SK-N-SH (cell line): Measurements from ENCODE around the gene UPB1. TPM values are rescaled to one million over a fixed set of nuclear protein-coding genes. Genes with fewer than 3 reads are reported as not detected.

Experiments used
- CTCF ChIA-PET: fragments of 300-600, 350-600 bp; formaldehyde crosslinking; extraction: SDS; loops from one replicate; lab custom pipeline; 2021; lab: Yijun Ruan, JAX
- POLR2A ChIA-PET: fragments of 350-600 bp; sonication (Branson Sonifier 250); formaldehyde crosslinking; extraction: SDS; loops from one replicate; lab custom pipeline; 2020; ENCODE audit warnings: antibody characterized with exemption, inconsistent platforms; lab: Yijun Ruan, JAX
- DNase-seq: peaks from one replicate; pipeline ENCODE4 v3.0.0; 2012
- H2AFZ ChIP-seq: fragments of 200-600 bp; sonication (generic); 2 replicates; pipeline ENCODE4 v1.8.1; 2016; ENCODE audit warnings: antibody characterized with exemption, mild to moderate bottlenecking, low read depth
- H3F3A ChIP-seq: fragments of 200-600 bp; sonication (generic); replicated peaks from 2 replicates; pipeline ENCODE3; 2016; ENCODE audit warnings: antibody characterized with exemption, mild to moderate bottlenecking; ENCODE audit not compliant: insufficient read depth
- H3K27ac ChIP-seq, 2 experiments: fragments of 200-500 bp in 1 of 2; fragments of 200-600 bp in 1 of 2; sonication (Bioruptor generic) in 1 of 2; sonication (generic), shearing (Covaris generic) in 1 of 2; 2 replicates each; pipeline versions ENCODE4 v1.5.1 to v1.6.1; 2014 to 2016; ENCODE audit warnings: low read depth in 2 of 2, inconsistent platforms in 1 of 2, low read length in 1 of 2, mild to moderate bottlenecking in 1 of 2, mixed read lengths in 1 of 2
- H3K27me3 ChIP-seq: fragments of 200-600 bp; sonication (generic), shearing (Covaris generic); 2 replicates; pipeline ENCODE4 v1.6.1; 2016; ENCODE audit warnings: mixed run types; ENCODE audit not compliant: insufficient read depth
- H3K36me3 ChIP-seq, 2 experiments: fragments of 200-500 bp in 1 of 2; fragments of 200-600 bp in 1 of 2; sonication (Bioruptor generic) in 1 of 2; sonication (generic) in 1 of 2; replicated peaks in 1 of 2; 2 replicates each; pipeline versions ENCODE3 to v1.5.1; 2014 to 2016; ENCODE audit warnings: low read length in 1 of 2, mild to moderate bottlenecking in 1 of 2; ENCODE audit not compliant: insufficient read depth in 2 of 2, control insufficient read depth in 1 of 2
- H3K4me1 ChIP-seq, 2 experiments: fragments of 200-500 bp in 1 of 2; fragments of 200-600 bp in 1 of 2; sonication (Bioruptor generic) in 1 of 2; sonication (generic), shearing (Covaris generic) in 1 of 2; 2 replicates each; pipeline versions ENCODE4 v1.5.1 to v1.6.1; 2014 to 2016; ENCODE audit warnings: low read depth in 1 of 2, low read length in 1 of 2, mixed run types in 1 of 2; ENCODE audit not compliant: insufficient read depth in 2 of 2, control insufficient read depth in 1 of 2
- H3K4me2 ChIP-seq: fragments of 200-600 bp; sonication (generic), shearing (Covaris generic); 2 replicates; pipeline ENCODE4 v1.6.1; 2017; ENCODE audit warnings: mixed run types
- H3K4me3 ChIP-seq, 2 experiments: fragments of 200-500 bp in 1 of 2; fragments of 200-600 bp in 1 of 2; sonication (Bioruptor generic) in 1 of 2; sonication (generic), shearing (Covaris generic) in 1 of 2; 2 replicates each; pipeline versions ENCODE4 v1.5.1 to v1.8.1; 2014 to 2016; ENCODE audit warnings: low read depth in 2 of 2, inconsistent platforms in 1 of 2, low read length in 1 of 2, mild to moderate bottlenecking in 1 of 2, mixed read lengths in 1 of 2, moderate library complexity in 1 of 2
- H3K79me2 ChIP-seq: fragments of 200-600 bp; sonication (generic); 2 replicates; pipeline ENCODE4 v1.8.1; 2017; ENCODE audit warnings: mild to moderate bottlenecking; ENCODE audit not compliant: insufficient read depth
- H3K9ac ChIP-seq: fragments of 200-600 bp; sonication (generic); 2 replicates; pipeline ENCODE4 v1.6.1; 2017; ENCODE audit warnings: mixed run types
- H3K9me2 ChIP-seq: fragments of 200-600 bp; sonication (generic); 2 replicates; pipeline ENCODE4 v1.6.1; 2017; ENCODE audit warnings: mixed run types
- H3K9me3 ChIP-seq: fragments of 200-600 bp; sonication (generic); 2 replicates; pipeline ENCODE4 v1.6.1; 2017; ENCODE audit warnings: mixed run types, mild to moderate bottlenecking, moderate library complexity
- H4K20me1 ChIP-seq: fragments of 200-600 bp; sonication (generic); 2 replicates; pipeline ENCODE4 v1.6.1; 2017; ENCODE audit warnings: mild to moderate bottlenecking, mixed run types; ENCODE audit not compliant: insufficient read depth
- CTCF ChIP-seq: fragments of 200-600 bp; sonication (generic); IDR thresholded peaks from 2 replicates; pipeline ENCODE4 v1.6.1; 2017; ENCODE audit warnings: antibody characterized with exemption, mild to moderate bottlenecking, moderate library complexity
- PBX3 ChIP-seq: IDR thresholded peaks from 2 replicates; pipeline ENCODE4; 2012
- RXRA ChIP-seq: IDR thresholded peaks from 2 replicates; pipeline ENCODE4 v1.4.0; 2012; ENCODE audit warnings: low read depth, mild to moderate bottlenecking, borderline replicate concordance
- SMC3 ChIP-seq: IDR thresholded peaks from 2 replicates; pipeline ENCODE4 v1.6.1; 2012; ENCODE audit warnings: low read depth, low read length, improper control_type of control experiment
- WGBS: methylation state at CpG from one replicate; pipeline ENCODE4 v1.1.6; 2017; ENCODE audit warnings: low lambda C conversion rate; 5-methylcytosine and 5-hydroxymethylcytosine counted together
- polyA plus RNA-seq, 3 experiments: library from polyadenylated mRNA; depleted of rRNA; stranded (reverse); fragments of >200 nt; gene quantifications; 2 replicates each; pipeline ENCODE4 v1.2.3, GENCODE V29; 2012
- TF ChIP-seq, protein P1 (sequence below): IDR thresholded peaks from 2 replicates; pipeline ENCODE4 v1.4.0; 2012; ENCODE audit warnings: low read depth
- TF ChIP-seq, protein P2 (sequence below): IDR thresholded peaks from 2 replicates; pipeline ENCODE4 v1.6.1; 2012; ENCODE audit warnings: mild to moderate bottlenecking, low read depth, low read length, moderate library complexity

Gene UPB1
- polyA plus RNA-seq, 1 of the 3 experiments (the other 2 are of a cell fraction): 0.30 TPM

DNA sequence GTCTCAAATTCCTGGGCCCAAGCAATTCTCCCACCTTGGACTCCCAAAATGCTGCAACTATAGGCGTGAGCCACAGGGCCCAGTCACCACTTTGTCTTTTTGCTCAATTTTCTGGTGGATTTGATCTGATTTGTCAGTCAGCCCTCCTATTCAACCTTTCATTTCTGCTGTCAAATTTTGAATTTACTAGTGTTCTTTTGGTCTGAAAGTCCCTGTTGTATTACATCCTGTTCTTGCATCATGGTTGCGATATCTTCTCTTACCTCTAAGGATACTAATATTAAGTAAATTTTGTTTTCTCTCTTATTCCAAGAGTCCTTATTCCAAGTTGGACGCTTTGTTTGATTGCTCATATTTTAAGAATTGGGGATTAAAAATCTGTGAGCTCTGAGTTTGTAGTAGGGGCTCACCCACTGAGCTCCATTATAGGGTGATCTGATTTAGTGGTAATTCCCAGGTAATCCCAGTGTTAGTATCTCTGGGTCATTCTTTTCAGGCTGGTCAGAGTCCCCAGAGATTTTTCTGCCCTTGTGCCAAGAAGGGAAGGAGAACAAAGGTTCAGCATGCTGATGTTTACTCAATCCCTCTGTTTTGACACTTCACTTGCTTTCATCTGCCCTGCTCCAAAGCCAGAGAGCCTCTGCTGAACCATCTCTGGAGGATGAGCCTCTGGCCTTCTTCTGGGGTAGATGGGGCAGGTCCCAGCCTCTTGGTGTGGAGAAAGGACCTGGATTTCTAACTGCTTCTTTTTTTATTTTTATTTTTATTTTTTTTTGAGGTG, 10.0 kb downstream of the UPB1 start (continued):
- no peak for TF ChIP-seq RXRA
- TF ChIP-seq SMC3: no peak
- no peak for TF ChIP-seq CTCF
- TF ChIP-seq, protein P1, sequence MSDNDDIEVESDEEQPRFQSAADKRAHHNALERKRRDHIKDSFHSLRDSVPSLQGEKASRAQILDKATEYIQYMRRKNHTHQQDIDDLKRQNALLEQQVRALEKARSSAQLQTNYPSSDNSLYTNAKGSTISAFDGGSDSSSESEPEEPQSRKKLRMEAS: no peak

DNA sequence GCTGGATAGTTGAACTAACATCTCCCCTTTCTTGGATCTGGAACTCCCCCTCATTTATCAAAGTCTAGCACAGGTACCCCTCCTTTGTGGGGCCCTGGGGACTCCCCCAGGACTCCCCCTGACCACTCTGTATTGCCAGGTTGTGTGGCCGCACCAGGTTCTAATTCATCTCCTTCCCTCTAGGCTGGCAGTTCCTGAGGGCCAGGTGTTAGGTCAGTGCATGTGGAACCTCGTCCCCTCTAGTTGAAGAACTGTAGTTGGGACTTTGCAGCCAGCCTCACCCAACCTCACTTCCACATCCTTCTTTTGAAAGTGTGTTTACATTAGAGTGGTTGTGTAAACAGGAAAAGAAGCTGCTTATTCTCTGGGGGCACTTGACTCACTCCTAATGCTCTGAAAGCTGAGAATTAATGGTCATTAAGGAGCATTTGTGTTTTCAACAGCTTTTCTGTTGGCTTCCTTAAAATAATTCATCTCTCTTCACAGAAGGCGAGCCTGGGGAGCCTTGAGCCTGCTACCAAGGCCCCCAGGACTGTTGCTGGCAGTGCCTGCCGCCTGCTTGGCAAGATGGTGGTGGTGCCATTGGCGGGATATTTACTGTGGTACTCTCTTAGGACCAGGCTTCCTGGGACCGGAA, 11.8 kb downstream of the UPB1 start:
- no peak for DNase-seq

More for the DNA sequence above, 11.8 kb downstream of the UPB1 start:
- Histone ChIP-seq H3K27ac (no peak overlapping the region), H4K20me1 (no peaks in the 10 kb centered on the region), H3K9me2 (no peaks in the 10 kb centered on the region), H3K36me3 (no peaks in the 10 kb centered on the region), H3K27me3 (no peaks in the 10 kb centered on the region), H3K4me1 (peaks cover 0 to 2% of the 10 kb centered on the region in 2 experiments; a peak in 1 of 4 replicates), H3K79me2 (no peaks in the 10 kb centered on the region), H3F3A (peaks cover 4% of the 10 kb centered on the region), H3K9ac (no peak overlapping the region), H3K4me3 (no peak overlapping the region), H3K4me2 (no peak overlapping the region), H2AFZ (no peak overlapping the region), H3K9me3 (no peaks in the 10 kb centered on the region)
- WGBS: 87% methylated on average over 6 of the region's 6 CpGs
- ChIA-PET CTCF (interaction anchor here (0.9 to 1.2 kb wide), 3 partner anchors 69 to 317 kb away, joined by 3 read pairs; no protein-coding TSS in a partner anchor), POLR2A (no interaction called here)
- no peak for TF ChIP-seq PBX3
- TF ChIP-seq, protein P2, sequence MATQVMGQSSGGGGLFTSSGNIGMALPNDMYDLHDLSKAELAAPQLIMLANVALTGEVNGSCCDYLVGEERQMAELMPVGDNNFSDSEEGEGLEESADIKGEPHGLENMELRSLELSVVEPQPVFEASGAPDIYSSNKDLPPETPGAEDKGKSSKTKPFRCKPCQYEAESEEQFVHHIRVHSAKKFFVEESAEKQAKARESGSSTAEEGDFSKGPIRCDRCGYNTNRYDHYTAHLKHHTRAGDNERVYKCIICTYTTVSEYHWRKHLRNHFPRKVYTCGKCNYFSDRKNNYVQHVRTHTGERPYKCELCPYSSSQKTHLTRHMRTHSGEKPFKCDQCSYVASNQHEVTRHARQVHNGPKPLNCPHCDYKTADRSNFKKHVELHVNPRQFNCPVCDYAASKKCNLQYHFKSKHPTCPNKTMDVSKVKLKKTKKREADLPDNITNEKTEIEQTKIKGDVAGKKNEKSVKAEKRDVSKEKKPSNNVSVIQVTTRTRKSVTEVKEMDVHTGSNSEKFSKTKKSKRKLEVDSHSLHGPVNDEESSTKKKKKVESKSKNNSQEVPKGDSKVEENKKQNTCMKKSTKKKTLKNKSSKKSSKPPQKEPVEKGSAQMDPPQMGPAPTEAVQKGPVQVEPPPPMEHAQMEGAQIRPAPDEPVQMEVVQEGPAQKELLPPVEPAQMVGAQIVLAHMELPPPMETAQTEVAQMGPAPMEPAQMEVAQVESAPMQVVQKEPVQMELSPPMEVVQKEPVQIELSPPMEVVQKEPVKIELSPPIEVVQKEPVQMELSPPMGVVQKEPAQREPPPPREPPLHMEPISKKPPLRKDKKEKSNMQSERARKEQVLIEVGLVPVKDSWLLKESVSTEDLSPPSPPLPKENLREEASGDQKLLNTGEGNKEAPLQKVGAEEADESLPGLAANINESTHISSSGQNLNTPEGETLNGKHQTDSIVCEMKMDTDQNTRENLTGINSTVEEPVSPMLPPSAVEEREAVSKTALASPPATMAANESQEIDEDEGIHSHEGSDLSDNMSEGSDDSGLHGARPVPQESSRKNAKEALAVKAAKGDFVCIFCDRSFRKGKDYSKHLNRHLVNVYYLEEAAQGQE: no peak
